Measurements from ENCODE around the gene CDCP1. TPM values are rescaled to one million over a fixed set of nuclear protein-coding genes. Genes with fewer than 3 reads are reported as not detected.

CDCP1 gene
- total and polyA plus RNA-seq, 8 donors = 4.1 to 24.5 (median 8.1) TPM

DNA sequence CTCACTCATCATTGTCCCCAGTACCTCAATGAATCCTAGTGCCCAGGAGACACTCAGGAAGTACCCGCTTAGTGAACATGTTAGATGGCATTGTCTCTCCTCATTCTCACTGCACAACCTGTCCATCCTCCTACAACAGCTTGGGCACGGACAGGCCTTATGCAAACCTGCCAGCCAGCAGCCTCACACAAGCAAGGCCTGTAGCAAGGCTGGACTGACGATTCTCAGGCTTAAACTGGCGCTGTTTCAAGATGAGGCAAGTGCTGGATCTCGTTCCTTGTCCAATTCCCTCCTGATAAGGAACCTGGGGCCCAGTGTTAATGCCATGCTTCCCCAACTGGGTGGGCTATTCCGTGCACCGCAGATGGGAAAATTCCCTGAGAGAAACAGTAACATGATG is 59.0 kb downstream of the CDCP1 start:
- no peak for TF ChIP-seq EP300 (IDR thresholded peaks at IDR 0.05)
- TF ChIP-seq POLR2A (IDR thresholded peaks at IDR 0.05) = no peak
- TF ChIP-seq POLR2AphosphoS5 (IDR thresholded peaks at IDR 0.05) = no peak
- no peak for TF ChIP-seq CTCF (IDR thresholded peaks at IDR 0.05)
- no peaks in the 10 kb centered on the region for H3K9me3 ChIP-seq
- WGBS, 5 donors = 66 to 77% (median 66%) methylated on average over 7 of the region's 7 CpGs
- intact Hi-C loops (cut with DNase I; ENCODE audit: low total_unique reads) = no loop called here
- H3K27me3 ChIP-seq = no peaks in the 10 kb centered on the region
- no peak for DNase-seq
- no peak overlapping the region for H3K4me3 ChIP-seq
- H3K27ac ChIP-seq = peak overlapping the region in 1 of 5 donors; percentile 72
- H3K36me3 ChIP-seq = peaks cover 10 to 76% (median 37%) of the 10 kb centered on the region in 4 donors
- H3K4me1 ChIP-seq = peaks cover 13 to 45% (median 25%) of the 10 kb centered on the region in 4 donors

- DNase-seq = no peak
- 70 to 82% (median 74%) methylated on average over 13 of the region's 13 CpGs for WGBS, 5 donors
- Histone ChIP-seq H3K4me1 (peaks cover 13 to 36% (median 20%) of the 10 kb centered on the region in 4 donors), H3K27me3 (no peaks in the 10 kb centered on the region), H3K4me3 (no peak overlapping the region), H3K9me3 (no peaks in the 10 kb centered on the region), H3K27ac (no peak overlapping the region), H3K36me3 (peaks cover 3 to 56% (median 27%) of the 10 kb centered on the region in 4 donors)
- intact Hi-C loops (cut with DNase I; ENCODE audit: low total_unique reads) = no loop called here
- no peak for TF ChIP-seq POLR2AphosphoS5 (IDR thresholded peaks at IDR 0.05)
- no peak for TF ChIP-seq EP300 (IDR thresholded peaks at IDR 0.05)
- no peak for TF ChIP-seq CTCF (IDR thresholded peaks at IDR 0.05)
- TF ChIP-seq POLR2A (IDR thresholded peaks at IDR 0.05) = no peak
These were observed 61.1 kb downstream of the CDCP1 start for GRCh38 chr3:45084820-45085816.

GRCh38 chr3:45084361-45084760 is 61.8 kb downstream of the CDCP1 start:
- no peaks in the 10 kb centered on the region for H3K27me3 ChIP-seq
- peaks cover 3 to 48% (median 25%) of the 10 kb centered on the region in 4 donors for H3K36me3 ChIP-seq
- H3K4me3 ChIP-seq = no peak overlapping the region
- DNase-seq = no peak
- TF ChIP-seq CTCF (IDR thresholded peaks at IDR 0.05) (no peak), POLR2AphosphoS5 (IDR thresholded peaks at IDR 0.05) (no peak), POLR2A (IDR thresholded peaks at IDR 0.05) (no peak), EP300 (IDR thresholded peaks at IDR 0.05) (no peak)
- intact Hi-C loops (cut with DNase I; ENCODE audit: low total_unique reads) = no loop called here
- 38 to 72% (median 59%) methylated on average over 1 of the region's 1 CpG for WGBS, 5 donors
- H3K4me1 ChIP-seq = peaks cover 12 to 42% (median 22%) of the 10 kb centered on the region in 4 donors
- H3K27ac ChIP-seq = no peak overlapping the region
- no peaks in the 10 kb centered on the region for H3K9me3 ChIP-seq

DNA sequence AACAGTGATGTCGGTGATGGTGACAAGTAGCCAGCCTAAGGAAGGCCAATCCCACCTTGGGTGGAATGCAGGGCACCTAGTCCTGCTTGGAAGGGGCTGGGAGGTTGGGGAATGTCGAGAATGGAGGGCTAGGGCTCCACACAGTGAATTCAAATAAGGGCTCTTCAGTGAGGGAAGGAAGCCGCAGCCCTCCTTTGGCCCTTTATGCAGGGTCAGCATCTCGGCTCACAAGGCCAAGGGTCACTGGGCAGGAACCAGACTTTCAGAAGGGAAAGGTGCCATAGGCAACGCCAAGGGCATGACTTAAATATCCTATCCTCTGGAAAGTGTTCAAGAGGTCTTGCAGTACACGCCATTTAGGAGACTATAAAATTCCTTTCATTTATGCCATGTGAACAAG is 63.2 kb downstream of the CDCP1 start:
- no peak overlapping the region for H3K27ac ChIP-seq
- intact Hi-C loops (cut with DNase I; ENCODE audit: low total_unique reads) = no loop called here

More for the DNA sequence above, 63.2 kb downstream of the CDCP1 start:
- no peaks in the 10 kb centered on the region for H3K27me3 ChIP-seq
- TF ChIP-seq POLR2A (IDR thresholded peaks at IDR 0.05) (no peak), POLR2AphosphoS5 (IDR thresholded peaks at IDR 0.05) (no peak), EP300 (IDR thresholded peaks at IDR 0.05) (no peak), CTCF (IDR thresholded peaks at IDR 0.05) (no peak)
- H3K36me3 ChIP-seq = peaks cover 3 to 45% (median 25%) of the 10 kb centered on the region in 4 donors
- WGBS, 5 donors = 77 to 90% (median 86%) methylated on average over 4 to 6 of the region's 6 CpGs
- no peak overlapping the region for H3K4me3 ChIP-seq
- no peaks in the 10 kb centered on the region for H3K9me3 ChIP-seq
- DNase-seq = no peak
- H3K4me1 ChIP-seq = peaks cover 0 to 34% (median 9%) of the 10 kb centered on the region in 4 donors

Measured in stomach (tissue), 9 donors.